ENCODE results near the gene PTPN13.

GRCh38 chr4:86762649-86763048, 168.5 kb downstream of the PTPN13 start:
- TF ChIP-seq POLR2A (IDR thresholded peaks at IDR 0.05) = no peak
- no peak for TF ChIP-seq POLR2AphosphoS5 (IDR thresholded peaks at IDR 0.05)
- no peak for TF ChIP-seq CTCF (IDR thresholded peaks at IDR 0.05)
- TF ChIP-seq EP300 (IDR thresholded peaks at IDR 0.05; ENCODE audit: low read depth) = no peak
